Neuron (in vitro differentiated cells): ENCODE data around the gene PARP2.
A peak's percentile ranks its signal among the peaks of the same experiment; 100 is the strongest.
"Not testable (repeated sequence)": the region's sequence is repeated elsewhere in the genome, so short reads cannot be mapped to it uniquely, and the experiment has no call there.

Experiments used
- H2AFZ ChIP-seq: one replicate; pipeline ENCODE4 v1.6.1; 2013; ENCODE audit warnings: low read depth, mild to moderate bottlenecking, inconsistent platforms, low read length, moderate library complexity
- H3K27me3 ChIP-seq: one replicate; pipeline ENCODE4 v1.6.1; 2013; ENCODE audit warnings: low read length; ENCODE audit not compliant: insufficient read depth
- H3K36me3 ChIP-seq: one replicate; pipeline ENCODE4 v1.6.1; 2013; ENCODE audit warnings: low read length; ENCODE audit not compliant: insufficient read depth
- H3K4me1 ChIP-seq: one replicate; pipeline ENCODE4 v1.6.1; 2013; ENCODE audit warnings: low read length; ENCODE audit not compliant: insufficient read depth
- H3K4me3 ChIP-seq: 2 replicates; pipeline ENCODE4 v1.5.1; 2013; ENCODE audit warnings: mild to moderate bottlenecking, low read length, moderate library complexity
- H3K9me3 ChIP-seq: one replicate; pipeline ENCODE4 v1.6.1; 2013; ENCODE audit warnings: low read length

Gene PARP2

DNA sequence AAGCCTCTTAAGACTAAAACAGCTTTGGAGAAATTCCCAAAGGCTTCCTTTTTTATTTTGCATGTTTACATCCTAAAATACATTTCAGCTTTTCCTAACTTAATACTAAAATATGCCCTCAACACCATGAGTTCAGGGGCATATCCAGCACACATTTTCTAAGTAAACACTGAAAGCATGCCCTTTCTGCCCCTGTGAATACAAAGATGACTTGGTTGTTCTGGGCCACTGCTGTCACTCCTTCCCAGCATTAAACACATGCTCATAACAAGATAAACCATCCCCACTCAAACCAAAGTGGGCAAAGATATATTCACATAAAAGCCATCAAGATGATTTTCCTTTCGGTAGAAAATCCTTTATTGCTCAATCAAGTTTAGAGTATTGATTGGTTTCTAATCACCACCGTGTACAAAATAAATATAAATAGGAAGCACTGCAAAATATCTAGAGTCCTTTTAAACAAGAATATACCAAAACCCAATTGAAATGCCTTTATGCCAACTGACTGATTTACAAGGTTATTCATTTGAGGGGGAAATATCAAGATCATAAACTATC, 12.3 kb upstream of the PARP2 start:
- no peaks in the 10 kb centered on the region for H3K9me3 ChIP-seq
- H2AFZ ChIP-seq: no peak overlapping the region
- H3K36me3 ChIP-seq: peaks cover 21% of the 10 kb centered on the region
- H3K27me3 ChIP-seq: no peaks in the 10 kb centered on the region
- peaks cover 15% of the 10 kb centered on the region for H3K4me1 ChIP-seq
- H3K4me3 ChIP-seq: peak overlapping the region; percentile 39

DNA sequence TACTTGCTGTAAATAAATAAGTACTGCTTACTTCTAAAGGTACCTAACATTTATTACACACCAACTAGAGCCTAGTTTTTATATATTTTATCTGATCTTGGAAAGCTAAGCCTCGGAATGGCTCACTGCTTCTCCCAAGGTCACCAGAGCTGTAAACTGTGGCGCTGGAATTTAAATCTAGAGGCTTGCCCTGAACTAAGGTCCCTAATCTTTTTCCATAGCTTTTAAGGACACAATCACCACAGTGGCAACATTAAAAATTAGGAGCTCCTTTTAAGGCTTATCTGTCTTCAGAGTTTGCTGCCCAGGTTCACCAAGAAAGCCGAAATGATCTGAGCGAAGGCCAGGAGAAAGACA, 11.0 kb upstream of the PARP2 start:
- Histone ChIP-seq H3K4me3 (peak overlapping the region; percentile 90), H2AFZ (peak overlapping the region; percentile 94), H3K4me1 (peaks cover 12% of the 10 kb centered on the region)

DNA sequence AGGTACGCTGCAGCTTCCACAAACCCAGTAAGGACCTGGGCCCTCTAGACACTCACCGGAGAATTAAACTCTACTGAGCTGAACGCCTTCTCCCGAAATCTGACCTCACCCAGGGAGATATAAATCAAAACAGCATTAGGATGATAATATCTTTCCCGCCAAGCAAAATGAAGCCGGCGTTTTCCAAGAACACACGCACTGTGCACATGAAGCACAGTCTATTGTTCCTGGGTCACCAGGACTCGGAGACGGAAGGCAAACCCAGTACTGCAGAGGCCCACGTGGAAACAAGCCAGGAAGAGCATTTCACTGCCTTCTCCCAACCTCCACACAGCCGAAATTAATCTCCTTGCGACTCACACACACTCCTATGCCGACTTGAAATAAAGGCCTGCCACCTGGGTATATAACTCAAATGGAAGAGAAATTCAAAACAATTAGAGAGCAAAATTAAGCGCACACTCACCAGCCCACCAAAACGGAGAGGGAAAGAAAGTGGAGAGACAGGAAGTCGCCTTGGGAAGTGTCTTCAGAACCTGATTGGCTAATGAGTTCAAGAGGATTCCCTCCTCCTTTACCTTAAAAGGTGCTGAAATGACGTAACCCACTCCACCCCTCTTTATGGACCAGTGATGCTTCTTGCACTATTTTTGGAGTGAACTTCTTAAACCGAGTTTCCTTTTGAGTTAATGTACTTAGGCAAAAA, 10.5 kb upstream of the PARP2 start, which contains the start of gene CCNB1IP1:
Gene CCNB1IP1 (minus strand): TSS at position 492 of the 706 bp plus-strand sequence. CDS start 16,756 bp downstream, outside the sequence.
- Histone ChIP-seq H3K4me3 (peak within 1 kb of the TSS; percentile 90), H3K36me3 (peaks cover 16% of the 10 kb centered on the region), H3K27me3 (no peaks in the 10 kb centered on the region), H2AFZ (peak within 1 kb of the TSS; percentile 94), H3K4me1 (peaks cover 7% of the 10 kb centered on the region), H3K9me3 (no peaks in the 10 kb centered on the region)

More for the DNA sequence above, 11.0 kb upstream of the PARP2 start:
- Histone ChIP-seq H3K9me3 (no peaks in the 10 kb centered on the region), H3K36me3 (peaks cover 16% of the 10 kb centered on the region), H3K27me3 (no peaks in the 10 kb centered on the region)

DNA sequence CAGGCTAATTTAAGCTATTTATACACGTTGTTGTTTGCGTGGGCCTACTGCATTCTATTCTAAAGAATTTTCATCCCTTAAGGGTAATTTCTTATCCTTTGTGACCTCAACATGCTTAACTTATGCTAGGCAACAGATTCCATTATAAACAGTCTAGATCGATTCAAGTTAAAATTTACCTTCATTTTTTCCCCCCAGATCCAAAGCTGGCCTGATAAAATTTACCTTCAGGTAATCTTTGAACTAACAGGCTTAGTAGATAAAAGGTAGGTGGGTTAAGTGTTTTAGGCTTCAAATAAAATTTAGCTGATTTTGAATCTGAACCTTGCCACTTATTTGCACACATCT, 10.0 kb upstream of the PARP2 start:
- Histone ChIP-seq H3K36me3 (peaks cover 11% of the 10 kb centered on the region), H3K27me3 (no peaks in the 10 kb centered on the region), H3K9me3 (no peaks in the 10 kb centered on the region), H3K4me1 (peaks cover 7% of the 10 kb centered on the region), H2AFZ (peak overlapping the region; percentile 94), H3K4me3 (peak overlapping the region; percentile 90)

DNA sequence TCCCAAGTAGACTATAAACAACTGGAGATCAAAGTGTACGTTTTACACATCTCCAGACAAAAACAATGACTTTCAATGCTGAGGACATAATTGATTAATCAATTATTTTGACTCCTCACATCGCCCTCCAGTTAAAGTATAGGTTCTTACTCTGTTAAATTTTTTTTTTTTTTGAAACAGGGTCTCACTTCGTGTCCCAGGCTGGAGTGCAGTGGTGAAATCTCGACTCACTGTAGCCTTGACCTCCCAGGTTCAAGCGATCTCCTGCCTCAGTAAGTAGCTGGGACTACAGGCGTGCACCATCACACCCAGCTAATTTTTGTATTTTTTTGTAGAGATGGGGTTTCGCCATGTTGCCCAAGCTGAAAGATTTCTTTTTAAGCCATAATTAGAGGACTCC, 9.4 kb upstream of the PARP2 start:
- no peaks in the 10 kb centered on the region for H3K27me3 ChIP-seq
- no peak overlapping the region for H2AFZ ChIP-seq
- H3K4me3 ChIP-seq: peak overlapping the region; percentile 90
- H3K4me1 ChIP-seq: peaks cover 7% of the 10 kb centered on the region
- peaks cover 6% of the 10 kb centered on the region for H3K36me3 ChIP-seq
- H3K9me3 ChIP-seq: no peaks in the 10 kb centered on the region

DNA sequence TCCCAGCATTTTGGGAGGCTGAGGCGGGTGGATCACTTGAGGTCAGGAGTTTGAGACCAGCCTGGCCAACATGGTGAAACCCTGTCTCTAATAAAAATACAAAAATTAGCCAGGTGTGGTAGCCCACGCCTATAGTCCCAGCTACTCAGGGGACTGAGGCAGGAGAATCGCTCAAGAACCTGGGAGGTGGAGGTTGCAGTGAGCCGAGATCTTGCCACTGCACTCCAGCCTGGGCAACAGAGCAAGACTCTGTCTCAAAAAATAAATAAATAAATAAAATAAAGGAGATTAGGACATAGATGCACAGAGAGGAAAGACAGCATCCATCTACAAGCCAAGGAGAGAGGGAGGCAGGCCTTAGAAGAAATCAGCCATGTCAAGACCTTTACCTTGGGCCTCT, 2.4 kb upstream of the PARP2 start:
- H3K4me3 ChIP-seq, H2AFZ ChIP-seq, H3K4me1 ChIP-seq, H3K27me3 ChIP-seq, H3K9me3 ChIP-seq: not testable (repeated sequence)
- peaks cover 13% of the 10 kb centered on the region for H3K36me3 ChIP-seq

DNA sequence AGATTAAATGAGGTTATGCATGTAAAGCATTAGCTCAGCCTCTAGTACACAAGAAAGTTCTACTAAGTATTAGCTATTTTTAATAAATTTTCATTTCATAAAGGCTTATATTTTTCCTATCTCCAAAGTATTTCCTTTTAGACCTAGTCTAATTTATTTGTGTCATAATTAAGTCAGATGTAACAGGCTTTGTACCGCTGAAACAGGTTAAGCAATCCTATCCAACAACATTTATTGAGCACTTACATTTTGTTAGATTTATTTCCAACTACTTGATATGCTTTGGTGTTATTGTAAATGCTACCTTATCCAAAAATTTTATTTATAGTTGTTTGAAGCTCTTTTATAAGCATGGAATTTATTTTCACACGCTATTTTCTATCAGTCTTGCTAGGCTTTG, 1.8 kb upstream of the PARP2 start:
- no peaks in the 10 kb centered on the region for H3K4me1 ChIP-seq

DNA sequence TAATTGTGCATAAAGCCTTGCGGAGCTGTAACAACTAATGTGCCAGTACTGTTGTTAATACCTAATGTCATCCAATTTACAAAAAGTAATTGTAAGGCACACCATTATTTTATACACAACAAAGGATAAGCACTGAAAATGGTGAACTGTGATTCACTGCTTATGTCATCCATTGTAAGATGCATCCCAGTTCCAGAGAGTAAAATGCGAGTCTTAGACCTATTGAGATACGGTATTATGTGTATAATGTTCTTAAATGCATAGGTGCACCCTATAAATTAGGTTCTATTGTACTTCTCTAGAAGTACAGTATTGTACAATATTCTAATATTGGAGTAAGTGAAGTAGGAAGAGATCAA, 406 bp downstream of the PARP2 start:
- no peaks in the 10 kb centered on the region for H3K27me3 ChIP-seq
- H3K4me1 ChIP-seq: no peaks in the 10 kb centered on the region
- H3K9me3 ChIP-seq: no peaks in the 10 kb centered on the region
- peak overlapping the region; percentile 70 for H2AFZ ChIP-seq
- H3K36me3 ChIP-seq: peaks cover 37% of the 10 kb centered on the region
- peak overlapping the region; percentile 83 for H3K4me3 ChIP-seq

More for the DNA sequence above, 1.8 kb upstream of the PARP2 start:
- Histone ChIP-seq H3K4me3 (peak overlapping the region; percentile 53), H3K27me3 (no peaks in the 10 kb centered on the region), H2AFZ (peak overlapping the region; percentile 63), H3K9me3 (no peaks in the 10 kb centered on the region), H3K36me3 (peaks cover 18% of the 10 kb centered on the region)

DNA sequence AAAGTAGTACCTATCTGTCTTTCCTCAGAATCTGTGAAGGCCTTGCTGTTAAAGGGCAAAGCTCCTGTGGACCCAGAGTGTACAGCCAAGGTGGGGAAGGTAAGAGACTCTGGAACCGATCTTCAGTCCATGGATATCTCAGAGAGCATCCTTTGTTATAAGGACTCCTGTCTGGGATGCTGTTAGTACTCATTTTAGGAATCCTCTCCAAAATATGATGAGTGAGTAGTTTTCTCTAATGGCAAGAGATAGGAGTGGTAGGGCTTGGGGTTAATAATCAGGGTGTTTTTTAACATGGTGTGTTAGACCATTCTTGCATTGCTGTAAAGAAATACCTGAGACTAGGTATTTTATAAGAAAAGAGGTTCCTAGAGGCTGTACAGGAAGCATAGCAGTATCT, 1.9 kb downstream of the PARP2 start:
- H3K4me1 ChIP-seq: no peaks in the 10 kb centered on the region

DNA sequence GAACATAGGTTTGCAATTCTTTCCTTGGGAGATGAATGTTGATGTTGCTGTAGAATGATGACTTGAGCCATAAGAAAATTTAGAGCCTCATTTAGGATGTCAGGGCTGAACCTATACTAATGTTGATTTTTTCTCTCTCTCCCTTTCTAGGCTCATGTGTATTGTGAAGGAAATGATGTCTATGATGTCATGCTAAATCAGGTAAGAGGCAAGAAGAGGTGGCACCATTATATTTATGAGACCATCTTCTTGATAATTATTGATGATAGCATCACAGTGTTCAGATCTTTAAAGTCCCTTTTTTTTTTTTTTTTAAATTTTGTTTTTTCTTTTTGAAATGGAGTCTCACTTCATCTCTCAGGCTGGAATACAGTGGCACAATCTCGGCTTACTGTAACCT, 3.3 kb downstream of the PARP2 start:
- H2AFZ ChIP-seq: no peak overlapping the region
- peaks cover 61% of the 10 kb centered on the region for H3K36me3 ChIP-seq
- H3K4me3 ChIP-seq: no peak overlapping the region
- H3K4me1 ChIP-seq: no peaks in the 10 kb centered on the region
- H3K27me3 ChIP-seq: no peaks in the 10 kb centered on the region
- H3K9me3 ChIP-seq: no peaks in the 10 kb centered on the region

More for the DNA sequence above, 1.9 kb downstream of the PARP2 start:
- no peak overlapping the region for H3K4me3 ChIP-seq
- H2AFZ ChIP-seq: no peak overlapping the region
- peaks cover 50% of the 10 kb centered on the region for H3K36me3 ChIP-seq
- no peaks in the 10 kb centered on the region for H3K27me3 ChIP-seq
- no peaks in the 10 kb centered on the region for H3K9me3 ChIP-seq

DNA sequence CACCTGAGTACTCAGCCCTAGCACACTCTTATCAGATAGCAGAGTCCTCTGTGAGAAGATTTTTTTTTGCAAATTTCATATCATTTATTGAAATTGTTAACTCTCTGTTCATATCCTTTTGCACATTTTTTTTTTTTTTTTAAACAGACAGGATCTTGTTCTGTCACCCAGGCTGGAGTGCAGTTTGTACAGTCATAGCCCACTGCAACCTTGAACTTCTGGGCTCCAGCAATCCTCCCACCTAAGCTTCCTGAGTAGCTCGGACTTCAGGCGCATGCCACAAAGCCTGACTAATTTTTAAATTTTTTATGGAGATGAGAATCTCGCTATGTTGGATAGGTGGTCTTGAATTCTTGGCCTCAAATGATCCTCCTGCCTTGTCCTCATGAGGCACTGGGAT, 4.3 kb downstream of the PARP2 start:
- Histone ChIP-seq H3K4me3 (no peak overlapping the region), H3K4me1 (no peaks in the 10 kb centered on the region), H3K27me3 (no peaks in the 10 kb centered on the region), H2AFZ (no peak overlapping the region), H3K9me3 (no peaks in the 10 kb centered on the region), H3K36me3 (peaks cover 69% of the 10 kb centered on the region)

DNA sequence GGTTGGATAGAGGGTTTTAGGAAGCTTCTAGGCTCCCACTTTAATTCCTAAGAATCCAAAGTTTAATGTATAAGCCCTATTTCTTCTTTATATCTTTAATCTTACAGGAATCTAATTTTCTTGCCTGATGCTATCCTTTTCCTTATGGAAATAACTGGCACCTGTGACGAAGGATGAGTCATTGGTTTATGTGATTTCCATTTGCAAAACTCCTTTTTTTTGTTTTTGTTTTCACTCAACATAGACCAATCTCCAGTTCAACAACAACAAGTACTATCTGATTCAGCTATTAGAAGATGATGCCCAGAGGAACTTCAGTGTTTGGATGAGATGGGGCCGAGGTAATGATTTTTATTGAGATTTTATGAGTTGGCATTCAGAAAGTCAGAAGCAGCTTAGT, 6.8 kb downstream of the PARP2 start:
- Histone ChIP-seq H3K4me1 (no peaks in the 10 kb centered on the region), H3K9me3 (no peaks in the 10 kb centered on the region)

DNA sequence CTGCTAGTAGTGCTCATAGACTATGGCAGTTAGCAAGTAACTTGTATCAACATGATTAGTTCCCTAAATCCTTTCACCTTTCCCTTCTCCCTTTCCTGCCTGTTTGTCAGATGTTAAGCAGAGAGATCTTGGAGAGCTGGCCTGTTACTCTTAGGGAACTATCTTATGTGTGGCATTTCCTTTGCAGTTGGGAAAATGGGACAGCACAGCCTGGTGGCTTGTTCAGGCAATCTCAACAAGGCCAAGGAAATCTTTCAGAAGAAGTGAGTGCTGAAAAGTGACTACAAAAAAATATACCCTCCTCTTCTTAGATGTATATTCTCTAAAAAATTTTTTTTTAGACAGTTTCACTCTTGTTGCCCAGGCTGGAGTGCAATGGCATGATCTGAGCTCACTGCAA, 7.4 kb downstream of the PARP2 start:
- Histone ChIP-seq H3K36me3 (peaks cover 80% of the 10 kb centered on the region), H3K4me3 (no peak overlapping the region), H2AFZ (no peak overlapping the region), H3K27me3 (no peaks in the 10 kb centered on the region), H3K9me3 (no peaks in the 10 kb centered on the region), H3K4me1 (no peaks in the 10 kb centered on the region)

More for the DNA sequence above, 6.8 kb downstream of the PARP2 start:
- H3K4me3 ChIP-seq: no peak overlapping the region
- no peak overlapping the region for H2AFZ ChIP-seq
- peaks cover 82% of the 10 kb centered on the region for H3K36me3 ChIP-seq
- H3K27me3 ChIP-seq: no peaks in the 10 kb centered on the region

DNA sequence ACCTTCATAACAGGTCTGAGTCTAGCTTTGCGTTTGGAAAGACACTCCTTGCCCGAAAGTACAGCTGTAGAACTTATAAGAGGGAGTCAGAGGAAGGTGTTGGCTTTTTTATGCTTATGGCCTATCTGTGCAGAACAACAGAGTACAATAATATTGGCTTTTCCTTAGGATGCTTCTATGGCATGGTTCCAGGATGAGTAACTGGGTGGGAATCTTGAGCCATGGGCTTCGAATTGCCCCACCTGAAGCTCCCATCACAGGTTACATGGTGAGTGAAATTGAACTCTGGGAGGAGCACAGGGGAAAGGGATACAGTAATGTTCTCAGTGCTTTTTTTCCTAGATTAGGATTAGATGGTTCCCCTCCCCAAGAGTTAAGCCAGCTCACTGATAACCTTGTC, 13.0 kb downstream of the PARP2 start:
- H2AFZ ChIP-seq: no peak overlapping the region
- H3K36me3 ChIP-seq: peaks cover 70% of the 10 kb centered on the region
- H3K27me3 ChIP-seq: no peaks in the 10 kb centered on the region
- H3K4me1 ChIP-seq: no peaks in the 10 kb centered on the region
- no peaks in the 10 kb centered on the region for H3K9me3 ChIP-seq
- no peak overlapping the region for H3K4me3 ChIP-seq
